IMR-90 (cell line): ENCODE results near the gene U2SURP. TPM values are rescaled to one million over a fixed set of nuclear protein-coding genes. Genes with fewer than 3 reads are reported as not detected.

Experiments used
- ATAC-seq: fragments of 200-7000 bp; cut with Tn5 transposase; 2 replicates; pipeline ENCODE4 v1.9.1; 2020; ENCODE audit warnings: low read depth, mild to moderate bottlenecking, moderate library complexity
- BruUV-seq: library from RNA; stranded (reverse); fragments of 400-500 nt; replicated peaks from 2 replicates; lab custom pipeline; 2021; lab: Mats Ljungman, UMichigan
- CTCF ChIA-PET: fragments of 300-600 bp; formaldehyde crosslinking; extraction: SDS; loops from one replicate; lab custom pipeline; 2021; ENCODE audit warnings: antibody characterized with exemption; lab: Yijun Ruan, JAX
- POLR2A ChIA-PET: fragments of 300-600 bp; sonication (Branson Sonifier 250); formaldehyde crosslinking; loops from one replicate; lab custom pipeline; 2022; ENCODE audit warnings: antibody characterized with exemption; ENCODE audit not compliant: unreplicated experiment; lab: Charles Lee
- DNase-seq: peaks from one replicate; pipeline ENCODE4 v3.0.0; 2013
- H2AFZ ChIP-seq: replicated peaks from 2 replicates; pipeline ENCODE3; 2013; ENCODE audit warnings: low read length, mild to moderate bottlenecking; ENCODE audit not compliant: poor library complexity
- H2AK5ac ChIP-seq: 2 replicates; pipeline ENCODE4 v1.6.1; 2013; ENCODE audit warnings: low read depth, low read length, inconsistent platforms
- H2AK9ac ChIP-seq: replicated peaks from 2 replicates; pipeline ENCODE3; 2013; ENCODE audit warnings: mild to moderate bottlenecking, low read depth, low read length, moderate library complexity; ENCODE audit not compliant: poor library complexity
- H2BK120ac ChIP-seq: 2 replicates; pipeline ENCODE4 v1.6.1; 2013; ENCODE audit warnings: low read depth, low read length, inconsistent platforms
- H2BK15ac ChIP-seq: 3 replicates; pipeline ENCODE4 v1.6.1; 2013; ENCODE audit warnings: low read depth, low read length, inconsistent platforms
- H2BK20ac ChIP-seq: 2 replicates; pipeline ENCODE4 v1.6.1; 2013; ENCODE audit warnings: low read depth, mild to moderate bottlenecking, inconsistent platforms, low read length, moderate library complexity
- H2BK5ac ChIP-seq: 2 replicates; pipeline ENCODE4 v1.6.1; 2013; ENCODE audit warnings: mild to moderate bottlenecking, low read depth, low read length, inconsistent platforms; ENCODE audit not compliant: poor library complexity, severe bottlenecking
- H3K14ac ChIP-seq: replicated peaks from 2 replicates; pipeline ENCODE4 v1.6.1; 2013; ENCODE audit warnings: low read depth, low read length, inconsistent platforms
- H3K18ac ChIP-seq: 2 replicates; pipeline ENCODE4 v1.6.1; 2013; ENCODE audit warnings: low read depth, low read length, control low read depth
- H3K23ac ChIP-seq: 2 replicates; pipeline ENCODE4 v1.6.1; 2013; ENCODE audit warnings: low read depth, low read length, inconsistent platforms
- H3K27ac ChIP-seq: 2 replicates; pipeline ENCODE4 v1.5.1; 2013; ENCODE audit warnings: mild to moderate bottlenecking, control low read depth, low read length; ENCODE audit not compliant: insufficient read depth
- H3K27me3 ChIP-seq: 2 replicates; pipeline ENCODE4 v1.6.1; 2013; ENCODE audit warnings: low read length; ENCODE audit not compliant: control insufficient read depth, insufficient read depth
- H3K36me3 ChIP-seq: 2 replicates; pipeline ENCODE4 v1.6.1; 2013; ENCODE audit warnings: low read length, mixed read lengths; ENCODE audit not compliant: control insufficient read depth, insufficient read depth
- H3K4ac ChIP-seq: 2 replicates; pipeline ENCODE4 v1.6.1; 2013; ENCODE audit warnings: low read depth, low read length, inconsistent platforms
- H3K4me1 ChIP-seq: 2 replicates; pipeline ENCODE4 v1.6.1; 2013; ENCODE audit warnings: low read length, mixed read lengths; ENCODE audit not compliant: control insufficient read depth, insufficient read depth
- H3K4me2 ChIP-seq: 2 replicates; pipeline ENCODE4 v1.6.1; 2013; ENCODE audit warnings: low read depth, mild to moderate bottlenecking, control low read depth, low read length, moderate library complexity
- H3K4me3 ChIP-seq: 2 replicates; pipeline ENCODE4 v1.5.1; 2013; ENCODE audit warnings: low read depth, mild to moderate bottlenecking, control low read depth, low read length, moderate library complexity; ENCODE audit not compliant: insufficient read depth
- H3K56ac ChIP-seq: 2 replicates; pipeline ENCODE4 v1.6.1; 2013; ENCODE audit warnings: low read length, inconsistent platforms; ENCODE audit not compliant: insufficient read depth; ENCODE audit errors: extremely low read depth
- H3K79me1 ChIP-seq, 2 experiments: 2 replicates each; pipeline ENCODE4 v1.6.1; 2013; ENCODE audit warnings: low read length in 2 of 2, inconsistent platforms in 1 of 2, low read depth in 1 of 2
- H3K9ac ChIP-seq: 2 replicates; pipeline ENCODE4 v1.6.1; 2013; ENCODE audit warnings: low read depth, low read length, control low read depth
- H3K9me1 ChIP-seq: 2 replicates; pipeline ENCODE4 v1.6.1; 2013; ENCODE audit warnings: low read length, inconsistent platforms; ENCODE audit not compliant: insufficient read depth
- H3K9me3 ChIP-seq: 2 replicates; pipeline ENCODE4 v1.6.1; 2013; ENCODE audit warnings: low read length; ENCODE audit not compliant: control insufficient read depth, insufficient read depth
- H4K20me1 ChIP-seq: 2 replicates; pipeline ENCODE4 v1.6.1; 2013; ENCODE audit warnings: low read length, inconsistent platforms; ENCODE audit not compliant: insufficient read depth
- H4K5ac ChIP-seq: 2 replicates; pipeline ENCODE4 v1.6.1; 2013; ENCODE audit warnings: mild to moderate bottlenecking, low read depth, low read length, control low read depth
- H4K8ac ChIP-seq, 2 experiments: 2 replicates each; pipeline ENCODE4 v1.6.1; 2013; ENCODE audit warnings: low read depth in 2 of 2, low read length in 2 of 2, control low read depth in 1 of 2, inconsistent platforms in 1 of 2
- H4K91ac ChIP-seq: 2 replicates; pipeline ENCODE4 v1.6.1; 2013; ENCODE audit warnings: low read depth, low read length, inconsistent platforms; ENCODE audit not compliant: insufficient read depth
- CEBPB ChIP-seq: IDR thresholded peaks from 2 replicates; pipeline ENCODE4 v1.6.1; 2012; ENCODE audit warnings: low read depth, low read length, improper control_type of control experiment
- CHD1 ChIP-seq: IDR thresholded peaks from 2 replicates; pipeline ENCODE4 v1.6.1; 2012; ENCODE audit warnings: low read depth, low read length, improper control_type of control experiment
- CTCF ChIP-seq: conservative IDR thresholded peaks from 2 replicates; pipeline ENCODE4 v1.5.1; 2012; ENCODE audit warnings: mild to moderate bottlenecking, low read depth, low read length, improper control_type of control experiment
- FOS ChIP-seq: fragments of 150-350 bp; IDR thresholded peaks from 2 replicates; pipeline ENCODE4 v1.6.1; 2016; ENCODE audit warnings: low read depth, low read length
- MAFK ChIP-seq: IDR thresholded peaks from 2 replicates; pipeline ENCODE4 v1.6.1; 2012; ENCODE audit warnings: low read depth, low read length, improper control_type of control experiment
- MXI1 ChIP-seq: IDR thresholded peaks from 2 replicates; pipeline ENCODE4 v1.6.1; 2012; ENCODE audit warnings: low read depth, mild to moderate bottlenecking, low read length, moderate library complexity, borderline replicate concordance
- NFE2L2 ChIP-seq: fragments of 150-350 bp; IDR thresholded peaks from 2 replicates; pipeline ENCODE4 v1.6.1; 2016; ENCODE audit warnings: low read depth, mild to moderate bottlenecking, low read length
- POLR2A ChIP-seq: IDR thresholded peaks from 2 replicates; pipeline ENCODE4 v1.6.1; 2012; ENCODE audit warnings: mild to moderate bottlenecking, low read depth, low read length
- RAD21 ChIP-seq: IDR thresholded peaks from 2 replicates; pipeline ENCODE4 v1.6.1; 2012; ENCODE audit warnings: low read length, improper control_type of control experiment
- RCOR1 ChIP-seq: IDR thresholded peaks from 2 replicates; pipeline ENCODE4 v1.6.1; 2012; ENCODE audit warnings: mild to moderate bottlenecking, low read length, improper control_type of control experiment; ENCODE audit not compliant: insufficient replicate concordance
- RFX5 ChIP-seq: IDR thresholded peaks from 2 replicates; pipeline ENCODE4 v1.8.0; 2012; ENCODE audit warnings: low read depth, mild to moderate bottlenecking, low read length, moderate library complexity
- SMC3 ChIP-seq: fragments of 150-350 bp; IDR thresholded peaks from 2 replicates; pipeline ENCODE4 v1.6.1; 2016; ENCODE audit warnings: low read depth, mild to moderate bottlenecking, antibody characterized with exemption, low read length, moderate library complexity
- WGBS, 2 experiments: methylation state at CpG; one replicate each; pipeline versions ENCODE4 v1.1.5 to v1.1.7; 2013; ENCODE audit warnings: missing lambda C conversion rate in 2 of 2; ENCODE audit not compliant: insufficient read length in 1 of 2; ENCODE audit errors: extremely low coverage in 2 of 2; 5-methylcytosine and 5-hydroxymethylcytosine counted together
- dilution Hi-C: fragments of 300-500 bp; cut with HindIII; formaldehyde crosslinking; loops from one replicate; pipeline ENCODE4 v1.14.3; 2018; ENCODE audit warnings: low sequenced_read_pairs; ENCODE audit not compliant: unreplicated experiment
- in situ Hi-C: fragments of 300-500 bp; cut with MboI; formaldehyde crosslinking; loops from 3 replicates; pipeline ENCODE4 v1.14.3; 2019; ENCODE audit warnings: low sequenced_read_pairs, inconsistent platforms, mixed read lengths
- intact Hi-C: fragments of 100-400 bp; cut with micrococcal nuclease; formaldehyde crosslinking; loops from 2 replicates; pipeline ENCODE4 v1.10.0; 2022
- polyA plus RNA-seq, 3 experiments: library from polyadenylated mRNA; depleted of rRNA; stranded (reverse); fragments of >200 nt; gene quantifications; 2 replicates each; pipeline ENCODE4 v1.2.3, GENCODE V29; 2012; ENCODE audit warnings: low replicate concordance in 1 of 3
- total RNA-seq: library from RNA; depleted of rRNA; stranded (reverse); fragments of >200 nt; gene quantifications from 2 replicates; pipeline ENCODE4 v1.2.3, GENCODE V29; 2012
- TF ChIP-seq, protein P1 (sequence below): fragments of 150-350 bp; IDR thresholded peaks from 2 replicates; pipeline ENCODE4 v1.6.1; 2016; ENCODE audit warnings: low read depth, mild to moderate bottlenecking, low read length, moderate library complexity, borderline replicate concordance

Gene U2SURP
- total and polyA plus RNA-seq, 2 of the 4 experiments (the other 2 are of a cell fraction), result 24.8 to 29.4 TPM

GRCh38 chr3:143065364-143065763 is 64.0 kb downstream of the U2SURP start:
- H3K4me3 ChIP-seq, result no peak overlapping the region
- no peak overlapping the region for H3K14ac ChIP-seq
- H3K36me3 ChIP-seq, result no peaks in the 10 kb centered on the region
- H2BK5ac ChIP-seq, result no peak overlapping the region
- H4K91ac ChIP-seq, result no peak overlapping the region
- no peak overlapping the region for H2BK20ac ChIP-seq
- ATAC-seq, result no peak
- H4K5ac ChIP-seq, result no peak overlapping the region
- H2BK15ac ChIP-seq, result no peak overlapping the region
- no peak overlapping the region for H2BK120ac ChIP-seq
- dilution Hi-C loops, result no loop called here
- intact Hi-C loops, result no loop called here
- no TSS peak for BruUV-seq
- no peak overlapping the region for H3K4ac ChIP-seq
- H3K9ac ChIP-seq, result no peak overlapping the region
- no peaks in the 10 kb centered on the region for H3K9me3 ChIP-seq
- POLR2A ChIA-PET, result no interaction called here
- H3K27ac ChIP-seq, result no peak overlapping the region
- H3K4me1 ChIP-seq, result no peaks in the 10 kb centered on the region; the same call in 1 of the 2 replicates
- H3K79me1 ChIP-seq, result no peaks in the 10 kb centered on the region
- WGBS, 2 experiments, result 100% methylated on average over 1 of the region's 2 CpGs; no CpG with 5 or more reads in 1 of the 2 experiments
- no peaks in the 10 kb centered on the region for H3K9me1 ChIP-seq
- DNase-seq, result no peak
- H4K20me1 ChIP-seq, result no peaks in the 10 kb centered on the region
- H2AK5ac ChIP-seq, result no peak overlapping the region
- no peak overlapping the region for H3K18ac ChIP-seq
- H4K8ac ChIP-seq, result no peak overlapping the region
- H3K4me2 ChIP-seq, result no peak overlapping the region
- in situ Hi-C loops, result no loop called here
- no peak overlapping the region for H3K23ac ChIP-seq
- H2AK9ac ChIP-seq, result no peak overlapping the region
- H3K56ac ChIP-seq, result no peak overlapping the region
- H3K27me3 ChIP-seq, result no peaks in the 10 kb centered on the region
- TF ChIP-seq SMC3, result no peak
- TF ChIP-seq CEBPB, result no peak
- no peak for TF ChIP-seq MXI1
- TF ChIP-seq RAD21, result no peak
- TF ChIP-seq, protein P1, sequence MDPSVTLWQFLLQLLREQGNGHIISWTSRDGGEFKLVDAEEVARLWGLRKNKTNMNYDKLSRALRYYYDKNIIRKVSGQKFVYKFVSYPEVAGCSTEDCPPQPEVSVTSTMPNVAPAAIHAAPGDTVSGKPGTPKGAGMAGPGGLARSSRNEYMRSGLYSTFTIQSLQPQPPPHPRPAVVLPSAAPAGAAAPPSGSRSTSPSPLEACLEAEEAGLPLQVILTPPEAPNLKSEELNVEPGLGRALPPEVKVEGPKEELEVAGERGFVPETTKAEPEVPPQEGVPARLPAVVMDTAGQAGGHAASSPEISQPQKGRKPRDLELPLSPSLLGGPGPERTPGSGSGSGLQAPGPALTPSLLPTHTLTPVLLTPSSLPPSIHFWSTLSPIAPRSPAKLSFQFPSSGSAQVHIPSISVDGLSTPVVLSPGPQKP, result no peak
- no peak for TF ChIP-seq FOS
- TF ChIP-seq CHD1, result no peak
- no peak for TF ChIP-seq MAFK
- no peak for TF ChIP-seq RFX5
- TF ChIP-seq NFE2L2, result no peak
- no peak for TF ChIP-seq CTCF
- no peak for TF ChIP-seq POLR2A
- TF ChIP-seq RCOR1, result no peak
- CTCF ChIA-PET, result interaction anchor here (1.3 kb wide), 1 partner anchor 10 kb away, joined by 4 read pairs; no protein-coding TSS in a partner anchor
- H2AFZ ChIP-seq, result no peak overlapping the region
